ENCODE data around the gene TRANK1.

DNA sequence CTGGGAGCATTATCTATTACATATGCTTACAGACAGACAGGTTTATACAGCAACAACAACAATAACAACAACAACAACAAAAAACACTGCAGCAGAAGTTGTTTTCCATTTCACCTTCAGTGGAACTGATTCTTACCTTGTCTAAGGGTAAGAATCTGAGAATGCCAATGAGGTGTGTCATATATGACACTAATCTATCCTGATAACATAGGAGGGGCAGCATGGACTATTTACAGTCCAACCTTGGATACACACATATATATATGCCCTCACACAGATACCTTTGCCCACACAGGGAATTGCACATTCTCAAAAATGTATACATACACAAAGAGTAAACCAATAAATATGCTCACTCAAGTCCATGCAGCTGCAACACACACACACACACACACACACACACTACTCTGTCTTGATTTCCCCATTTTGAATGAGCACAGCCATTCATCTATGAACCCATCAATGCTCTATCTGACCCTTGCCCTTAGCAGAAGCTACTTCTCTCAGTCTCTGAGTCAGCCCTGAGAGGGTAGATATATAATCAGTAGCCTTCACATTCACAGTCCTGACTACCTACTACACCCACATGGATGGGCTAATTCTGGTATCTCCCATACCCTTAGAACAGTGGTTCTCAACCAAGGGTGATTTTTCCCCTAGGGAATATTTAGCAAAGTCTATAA is 9.7 kb upstream of the TRANK1 start:
- TF ChIP-seq, protein P1, sequence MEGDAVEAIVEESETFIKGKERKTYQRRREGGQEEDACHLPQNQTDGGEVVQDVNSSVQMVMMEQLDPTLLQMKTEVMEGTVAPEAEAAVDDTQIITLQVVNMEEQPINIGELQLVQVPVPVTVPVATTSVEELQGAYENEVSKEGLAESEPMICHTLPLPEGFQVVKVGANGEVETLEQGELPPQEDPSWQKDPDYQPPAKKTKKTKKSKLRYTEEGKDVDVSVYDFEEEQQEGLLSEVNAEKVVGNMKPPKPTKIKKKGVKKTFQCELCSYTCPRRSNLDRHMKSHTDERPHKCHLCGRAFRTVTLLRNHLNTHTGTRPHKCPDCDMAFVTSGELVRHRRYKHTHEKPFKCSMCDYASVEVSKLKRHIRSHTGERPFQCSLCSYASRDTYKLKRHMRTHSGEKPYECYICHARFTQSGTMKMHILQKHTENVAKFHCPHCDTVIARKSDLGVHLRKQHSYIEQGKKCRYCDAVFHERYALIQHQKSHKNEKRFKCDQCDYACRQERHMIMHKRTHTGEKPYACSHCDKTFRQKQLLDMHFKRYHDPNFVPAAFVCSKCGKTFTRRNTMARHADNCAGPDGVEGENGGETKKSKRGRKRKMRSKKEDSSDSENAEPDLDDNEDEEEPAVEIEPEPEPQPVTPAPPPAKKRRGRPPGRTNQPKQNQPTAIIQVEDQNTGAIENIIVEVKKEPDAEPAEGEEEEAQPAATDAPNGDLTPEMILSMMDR (IDR thresholded peaks at IDR 0.05 in 2 of 3, conservative IDR thresholded peaks at IDR 0.05 in 1 of 3; ENCODE audit: borderline replicate concordance in 1 of 3, insufficient read depth in 1 of 3, low read depth in 2 of 3, low read length in 2 of 3) = no peak
- no peak for TF ChIP-seq EZH2 (IDR thresholded peaks at IDR 0.05)
- TF ChIP-seq CBX3 (IDR thresholded peaks at IDR 0.05; ENCODE audit: low read depth) = no peak
- no peak for TF ChIP-seq POLR2A (IDR thresholded peaks at IDR 0.05; ENCODE audit: borderline replicate concordance, extremely low read depth, insufficient read depth, insufficient read length)
- no peak for TF ChIP-seq SP1 (IDR thresholded peaks at IDR 0.05; ENCODE audit: low read depth)
- TF ChIP-seq, protein P2, sequence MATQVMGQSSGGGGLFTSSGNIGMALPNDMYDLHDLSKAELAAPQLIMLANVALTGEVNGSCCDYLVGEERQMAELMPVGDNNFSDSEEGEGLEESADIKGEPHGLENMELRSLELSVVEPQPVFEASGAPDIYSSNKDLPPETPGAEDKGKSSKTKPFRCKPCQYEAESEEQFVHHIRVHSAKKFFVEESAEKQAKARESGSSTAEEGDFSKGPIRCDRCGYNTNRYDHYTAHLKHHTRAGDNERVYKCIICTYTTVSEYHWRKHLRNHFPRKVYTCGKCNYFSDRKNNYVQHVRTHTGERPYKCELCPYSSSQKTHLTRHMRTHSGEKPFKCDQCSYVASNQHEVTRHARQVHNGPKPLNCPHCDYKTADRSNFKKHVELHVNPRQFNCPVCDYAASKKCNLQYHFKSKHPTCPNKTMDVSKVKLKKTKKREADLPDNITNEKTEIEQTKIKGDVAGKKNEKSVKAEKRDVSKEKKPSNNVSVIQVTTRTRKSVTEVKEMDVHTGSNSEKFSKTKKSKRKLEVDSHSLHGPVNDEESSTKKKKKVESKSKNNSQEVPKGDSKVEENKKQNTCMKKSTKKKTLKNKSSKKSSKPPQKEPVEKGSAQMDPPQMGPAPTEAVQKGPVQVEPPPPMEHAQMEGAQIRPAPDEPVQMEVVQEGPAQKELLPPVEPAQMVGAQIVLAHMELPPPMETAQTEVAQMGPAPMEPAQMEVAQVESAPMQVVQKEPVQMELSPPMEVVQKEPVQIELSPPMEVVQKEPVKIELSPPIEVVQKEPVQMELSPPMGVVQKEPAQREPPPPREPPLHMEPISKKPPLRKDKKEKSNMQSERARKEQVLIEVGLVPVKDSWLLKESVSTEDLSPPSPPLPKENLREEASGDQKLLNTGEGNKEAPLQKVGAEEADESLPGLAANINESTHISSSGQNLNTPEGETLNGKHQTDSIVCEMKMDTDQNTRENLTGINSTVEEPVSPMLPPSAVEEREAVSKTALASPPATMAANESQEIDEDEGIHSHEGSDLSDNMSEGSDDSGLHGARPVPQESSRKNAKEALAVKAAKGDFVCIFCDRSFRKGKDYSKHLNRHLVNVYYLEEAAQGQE (IDR thresholded peaks at IDR 0.05; ENCODE audit: low read depth) = no peak
- TF ChIP-seq TCF7L2 (IDR thresholded peaks at IDR 0.05; ENCODE audit: borderline replicate concordance, extremely low read depth, insufficient read depth, insufficient read length) = no peak
- no peak for TF ChIP-seq POLR2AphosphoS5 (IDR thresholded peaks at IDR 0.05; ENCODE audit: low read depth, low read length)
- TF ChIP-seq EGR1 (IDR thresholded peaks at IDR 0.05; ENCODE audit: low read depth) = no peak
- TF ChIP-seq ZNF274 (IDR thresholded peaks at IDR 0.05; ENCODE audit: low read depth, low read length) = no peak
- TF ChIP-seq ELF1 (IDR thresholded peaks at IDR 0.05; ENCODE audit: borderline replicate concordance, low read depth) = no peak
- TF ChIP-seq YY1 (IDR thresholded peaks at IDR 0.05; ENCODE audit: extremely low read depth, insufficient replicate concordance, low read depth, low read length) = no peak
- TF ChIP-seq, protein P3, sequence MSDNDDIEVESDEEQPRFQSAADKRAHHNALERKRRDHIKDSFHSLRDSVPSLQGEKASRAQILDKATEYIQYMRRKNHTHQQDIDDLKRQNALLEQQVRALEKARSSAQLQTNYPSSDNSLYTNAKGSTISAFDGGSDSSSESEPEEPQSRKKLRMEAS (IDR thresholded peaks at IDR 0.05) = no peak
- TF ChIP-seq EZH2phosphoT487 (IDR thresholded peaks at IDR 0.05; ENCODE audit: borderline replicate concordance) = no peak
